Smooth muscle cell of the brain vasculature (primary cell): ENCODE measurements around the gene PPFIA2.

Experiments
- DNase-seq: peaks from one replicate; pipeline ENCODE4 v3.0.0-alpha.2; 2012; ENCODE audit warnings: low read depth, low spot score

PPFIA2 gene

DNA sequence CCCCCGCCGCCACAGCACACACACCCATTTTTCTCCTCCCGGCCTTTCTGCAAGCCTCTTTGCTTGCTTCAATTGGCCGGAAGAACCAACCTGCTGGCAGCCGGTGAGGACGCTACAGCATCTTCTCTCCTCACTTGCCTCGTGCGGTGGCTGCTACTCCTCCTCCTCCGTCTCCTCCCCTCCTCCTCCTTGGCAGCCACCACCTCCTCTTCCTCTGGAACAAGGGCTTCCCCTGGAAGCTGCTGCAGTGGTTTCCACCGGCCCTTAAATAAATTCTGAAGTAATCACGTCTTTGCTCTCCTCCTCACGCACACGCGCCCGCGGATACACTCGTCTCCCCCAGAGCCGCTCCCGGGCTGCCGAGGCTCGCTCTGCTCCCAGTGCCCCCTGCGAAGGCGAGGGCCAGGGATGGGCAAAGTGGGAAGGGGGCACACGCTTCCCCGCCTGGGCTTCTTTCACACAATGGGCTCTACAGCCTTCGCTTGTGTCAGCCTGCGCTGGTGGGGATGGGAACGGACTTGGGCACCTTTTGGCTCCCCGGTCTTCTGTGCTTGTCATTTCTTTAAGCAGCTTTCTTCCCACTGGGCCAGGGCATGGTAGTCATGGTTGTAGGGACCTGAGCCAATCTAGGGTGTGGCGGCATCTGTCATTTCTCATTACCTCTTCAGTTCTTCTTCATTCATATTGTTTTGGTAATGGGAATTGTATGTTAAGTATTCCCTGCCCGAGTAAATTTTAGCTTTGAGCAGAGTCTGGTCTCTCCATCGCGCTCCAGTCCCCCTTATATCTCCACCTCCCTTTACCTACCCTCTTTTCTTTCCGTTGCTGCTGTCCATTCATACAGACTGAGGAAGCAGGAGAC, at the start of gene PPFIA2:
TSS of gene PPFIA2 (minus strand) at position 161 of the 862 bp plus-strand sequence.
- DNase-seq = no peak

DNA sequence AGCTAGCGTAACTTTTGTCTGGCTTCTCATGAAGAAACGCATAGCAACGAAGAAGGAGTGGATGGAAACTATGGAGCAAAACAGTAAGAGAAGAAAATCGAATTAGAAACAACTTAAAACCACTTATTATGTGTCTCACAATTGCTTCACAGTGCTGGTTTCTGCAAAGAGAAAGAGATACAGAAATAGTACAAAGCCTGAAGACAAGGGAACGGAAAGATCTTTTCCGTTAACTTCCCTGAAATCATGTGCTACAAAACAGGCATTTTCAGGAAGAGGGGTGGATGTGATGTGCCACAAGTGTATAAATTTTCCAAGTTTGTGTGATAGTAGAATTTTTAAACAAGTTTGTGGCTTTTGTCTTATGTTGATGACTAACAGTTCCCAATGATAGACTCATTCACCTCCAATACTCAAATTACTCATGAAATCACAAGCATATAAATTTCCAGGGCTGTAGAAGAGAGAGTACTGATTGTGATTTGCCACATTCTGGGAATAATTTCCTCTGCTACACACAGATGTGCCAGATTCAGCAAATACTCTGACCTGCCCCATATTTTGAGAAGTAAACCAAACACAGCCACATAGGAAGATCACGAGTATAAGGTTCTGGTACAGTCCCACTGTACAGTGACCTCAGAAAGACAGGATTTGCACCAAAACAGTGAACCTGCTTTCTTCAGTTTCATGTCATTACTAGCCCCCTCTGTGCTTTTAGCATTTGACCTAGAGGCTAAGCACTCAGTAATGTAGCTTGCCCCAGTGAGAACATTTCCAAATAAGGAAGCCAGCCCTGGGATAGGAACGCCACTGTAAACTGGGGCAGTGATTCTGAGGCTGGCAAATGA, 41.4 kb upstream of the PPFIA2 start:
- DNase-seq = no peak

DNA sequence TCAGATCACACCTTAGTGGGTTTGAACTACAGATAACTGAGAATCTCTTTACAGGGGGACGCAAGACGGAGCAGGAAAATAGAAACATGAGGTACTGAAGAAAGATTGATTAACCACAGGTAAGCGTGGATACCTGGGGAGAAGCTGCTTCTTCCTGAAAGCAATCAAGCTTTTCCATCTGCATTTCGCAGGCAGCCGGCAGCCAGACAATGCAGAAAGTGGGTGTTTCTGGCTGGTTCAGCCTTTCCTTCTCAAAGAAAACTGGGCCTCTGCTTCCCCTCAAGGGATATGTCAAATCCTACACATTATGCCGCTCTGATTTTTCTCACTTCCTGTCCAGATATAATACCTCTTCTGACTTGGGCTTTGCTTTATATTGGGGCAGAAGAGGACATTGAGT, 39.1 kb upstream of the PPFIA2 start:
- no peak for DNase-seq

DNA sequence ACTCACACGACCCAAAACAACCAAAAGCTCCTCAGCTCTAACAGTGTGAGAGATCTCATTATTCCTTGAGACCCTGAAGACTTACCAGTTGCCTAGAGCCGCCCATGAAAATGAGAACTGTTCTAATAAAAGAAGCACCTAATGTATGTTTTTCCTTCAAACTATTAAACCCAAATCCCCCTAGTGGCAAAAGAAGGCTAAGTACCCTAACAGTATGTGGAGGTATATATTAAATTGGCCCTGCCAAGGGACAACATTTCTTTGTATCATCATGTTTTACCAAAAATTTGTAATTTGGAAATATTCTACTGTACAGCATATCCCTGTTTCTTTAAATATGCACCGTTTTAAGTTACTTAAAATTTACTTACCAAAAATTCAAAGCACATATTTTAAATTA, 38.0 kb upstream of the PPFIA2 start:
- no peak for DNase-seq

DNA sequence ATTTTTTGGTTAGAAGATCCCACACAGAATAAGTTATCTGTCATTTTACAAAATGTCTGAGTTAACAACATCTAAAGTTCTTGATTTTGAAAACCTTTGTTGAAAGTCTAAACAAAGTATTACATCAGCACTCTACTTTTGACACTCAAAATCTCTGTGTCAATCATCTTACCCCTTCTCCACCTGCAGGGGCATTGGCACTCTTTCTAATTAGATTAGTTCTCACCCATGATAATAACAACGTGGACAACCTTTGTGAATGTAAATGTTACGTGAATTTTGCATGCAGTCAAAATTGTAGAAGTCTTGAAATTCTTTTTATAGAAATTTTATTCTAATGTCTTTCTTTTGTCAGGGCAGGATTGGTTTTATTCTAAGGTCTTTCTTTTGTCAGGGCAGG, 33.5 kb upstream of the PPFIA2 start:
- no peak for DNase-seq

DNA sequence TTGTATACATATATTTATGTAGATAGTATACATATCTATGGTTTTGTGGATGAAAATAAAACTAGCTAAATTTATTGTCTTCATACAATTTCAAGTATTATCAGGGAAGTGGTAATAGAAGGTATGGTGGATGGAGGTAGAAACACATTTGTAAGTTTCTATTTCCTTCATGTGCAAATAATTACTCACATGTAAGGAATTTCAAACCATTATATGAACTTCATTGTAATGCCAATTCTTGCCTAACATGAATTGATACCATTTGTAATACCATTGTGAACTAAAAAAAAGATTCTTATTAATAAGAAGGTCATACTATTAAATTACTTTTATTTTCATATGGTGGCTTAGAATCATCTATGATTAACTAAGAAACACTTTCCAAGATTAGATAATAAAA, 20.1 kb upstream of the PPFIA2 start:
- DNase-seq = no peak

DNA sequence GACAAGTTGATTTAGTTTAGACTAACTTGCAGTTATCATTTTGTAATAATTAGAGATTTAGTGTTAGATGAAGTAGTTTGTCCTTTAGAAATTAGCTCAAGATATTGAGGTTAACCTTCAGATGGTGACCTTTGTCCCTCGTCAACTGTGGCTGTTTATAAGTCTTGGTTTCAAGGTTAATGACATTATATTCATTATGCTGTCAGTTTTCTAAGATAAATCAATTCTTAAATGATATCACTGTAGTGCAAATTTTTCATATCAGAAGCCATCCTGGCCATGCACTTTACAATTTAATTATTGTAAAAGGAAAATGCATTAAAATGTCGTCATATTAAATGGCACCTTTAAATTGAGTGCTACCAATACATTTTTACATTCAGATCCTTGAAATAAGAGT, 19.6 kb upstream of the PPFIA2 start:
- no peak for DNase-seq

DNA sequence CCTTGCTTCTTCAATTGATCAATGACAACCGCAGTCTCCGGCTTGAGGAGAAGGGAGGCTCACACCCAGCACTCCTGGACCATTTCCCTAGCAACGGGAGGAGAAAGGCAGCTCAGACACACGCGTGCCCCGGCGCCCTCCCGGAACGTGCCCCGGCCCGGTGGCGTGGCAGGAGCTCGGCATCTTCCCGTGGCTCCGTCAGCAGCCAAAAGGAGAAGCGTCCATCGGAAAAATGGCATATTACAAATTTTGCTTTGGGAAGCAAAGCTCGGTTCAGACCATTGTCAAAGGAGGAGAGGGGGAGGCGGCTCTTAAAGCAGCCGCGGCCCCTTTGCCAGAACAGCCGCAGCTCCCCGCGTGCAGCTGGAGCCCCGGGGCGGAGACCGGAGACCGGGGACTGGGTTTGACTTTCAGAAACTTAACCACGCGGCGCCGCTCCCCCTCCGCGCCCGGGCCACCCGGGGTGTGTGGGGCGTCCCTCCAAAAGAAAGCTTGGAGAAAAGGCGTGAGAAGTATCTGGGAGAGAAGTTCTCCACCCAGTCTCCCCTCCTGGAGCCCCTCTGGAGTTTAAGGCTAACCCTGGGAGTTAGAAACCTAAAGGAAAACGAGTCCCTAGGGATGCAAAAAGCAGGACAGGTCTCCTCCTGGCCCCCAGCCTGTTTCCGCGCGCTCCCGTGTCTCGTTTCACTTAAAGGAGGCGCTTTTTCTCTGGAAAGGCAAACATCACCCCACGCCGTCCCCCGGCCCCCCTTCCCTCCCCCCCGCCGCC, 545 bp downstream of the PPFIA2 start:
- no peak for DNase-seq

DNA sequence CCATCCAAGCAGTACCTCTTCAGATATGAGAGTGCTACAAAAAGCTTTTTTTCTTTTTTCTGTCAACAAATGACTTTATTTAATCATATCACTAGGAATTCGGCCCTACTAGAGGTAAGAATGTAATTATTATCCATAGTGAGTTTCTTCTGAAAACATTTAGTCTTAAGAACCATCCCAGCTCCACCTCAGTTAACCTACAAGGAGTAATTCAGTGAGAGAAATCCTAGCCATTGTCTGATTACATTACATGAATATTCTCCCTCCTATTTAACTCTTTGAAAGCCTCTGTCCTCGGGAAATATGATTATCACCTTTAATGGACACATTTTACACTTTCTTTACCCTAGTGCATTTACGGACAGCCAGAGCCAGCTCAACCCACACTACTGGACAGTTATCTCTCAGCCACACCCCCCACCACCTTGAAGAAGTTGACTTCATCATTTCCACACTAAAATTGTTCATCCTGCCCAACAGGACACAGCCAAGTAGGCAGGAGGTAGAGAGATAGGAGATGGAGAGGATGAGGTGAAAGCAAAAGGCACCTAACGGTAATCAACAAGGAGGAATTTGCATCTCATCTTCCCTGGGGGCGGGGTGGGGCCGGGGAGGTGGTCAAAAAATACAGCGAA, 1.3 kb downstream of the PPFIA2 start:
- no peak for DNase-seq

DNA sequence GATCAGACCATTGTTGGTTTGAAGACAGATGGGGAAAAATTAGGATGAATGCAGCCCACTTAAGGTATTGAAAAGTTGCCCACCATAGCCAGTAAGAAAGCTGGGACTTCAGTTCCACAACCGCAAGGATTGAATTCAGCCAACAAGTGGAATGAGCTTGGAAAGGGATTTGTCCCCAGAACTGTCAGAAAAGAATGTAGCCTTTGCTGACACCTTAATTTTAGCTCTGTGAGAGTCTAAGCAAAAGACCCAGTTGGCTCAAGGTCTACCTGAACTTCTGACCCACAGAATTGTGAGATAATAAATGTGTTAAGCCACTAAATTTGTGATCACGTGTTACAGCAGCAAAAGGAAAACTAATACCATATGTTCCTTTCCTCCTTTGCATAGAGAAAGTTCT, 29.4 kb downstream of the PPFIA2 start:
- no peak for DNase-seq

DNA sequence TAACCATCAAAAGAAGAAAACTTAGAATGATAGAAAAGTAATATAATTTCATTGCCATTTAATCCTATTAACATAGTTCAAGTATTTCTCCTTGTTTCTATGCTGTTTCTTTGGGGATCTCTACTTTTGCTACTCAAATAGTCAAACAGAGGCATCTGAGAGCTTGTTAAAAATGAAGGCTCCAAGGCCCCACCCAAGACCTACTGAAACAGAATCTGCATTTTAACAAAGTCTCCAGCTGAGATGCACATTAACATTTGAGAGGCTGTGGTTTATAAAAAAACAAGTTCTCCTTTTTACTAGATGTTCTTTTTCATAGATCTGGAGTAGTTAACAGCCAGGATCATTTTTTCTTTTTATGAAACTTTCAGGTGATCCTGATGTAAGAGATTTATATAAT, 31.8 kb downstream of the PPFIA2 start:
- DNase-seq = no peak

DNA sequence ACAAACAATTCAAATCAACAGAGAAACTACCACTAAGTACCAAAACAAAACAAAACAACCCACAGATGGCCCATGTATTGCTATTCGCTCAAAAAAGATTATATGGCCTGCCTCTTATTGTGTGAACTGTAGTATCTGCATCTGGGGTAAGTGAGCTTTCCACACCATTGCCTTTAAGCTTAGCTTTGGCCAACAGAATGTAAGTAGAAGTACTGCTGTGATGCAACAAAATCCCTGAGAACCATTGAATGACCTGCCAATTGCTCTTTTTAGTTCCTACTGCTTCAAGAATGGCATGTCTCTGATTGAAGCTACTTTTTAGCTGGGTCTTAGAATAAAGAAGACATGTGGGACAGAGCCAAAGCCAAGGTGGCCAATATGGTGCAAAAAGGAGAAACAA, 32.5 kb downstream of the PPFIA2 start:
- DNase-seq = no peak

DNA sequence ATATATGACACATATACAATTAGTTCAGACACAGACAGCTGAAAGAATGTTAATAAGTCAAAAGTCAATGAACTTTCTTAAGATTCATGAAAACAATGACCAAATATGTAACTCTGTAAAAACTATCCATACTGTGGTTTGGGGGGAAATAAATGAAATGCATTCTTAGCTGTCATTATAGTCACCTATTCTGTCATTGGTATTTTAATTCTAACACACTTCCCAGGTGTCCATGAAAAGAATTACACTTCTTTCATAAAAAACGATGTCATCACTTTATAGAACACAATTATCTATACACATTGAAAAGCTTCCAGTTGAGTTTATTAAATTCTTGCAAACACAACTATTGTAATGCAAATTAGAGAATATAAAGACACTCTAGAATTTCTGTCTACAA, 35.8 kb downstream of the PPFIA2 start:
- no peak for DNase-seq

DNA sequence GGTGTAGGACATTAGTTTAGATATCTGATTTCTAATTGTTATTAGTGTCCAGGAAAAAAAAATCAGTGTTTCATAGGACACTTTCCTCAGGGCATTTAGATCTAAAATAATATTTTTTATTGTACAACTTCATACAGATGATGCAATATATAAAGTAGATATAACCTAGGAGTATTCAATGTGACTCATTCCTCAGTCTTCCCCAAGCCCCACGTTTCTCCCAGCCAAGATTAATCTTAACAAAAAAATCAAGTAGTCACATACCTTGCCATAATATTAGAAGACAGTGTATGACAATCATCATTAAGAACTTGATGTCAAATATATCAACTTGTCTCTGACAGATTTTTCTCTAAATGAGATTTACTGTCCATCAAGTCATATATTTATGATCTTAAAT, 37.1 kb downstream of the PPFIA2 start:
- DNase-seq = no peak

DNA sequence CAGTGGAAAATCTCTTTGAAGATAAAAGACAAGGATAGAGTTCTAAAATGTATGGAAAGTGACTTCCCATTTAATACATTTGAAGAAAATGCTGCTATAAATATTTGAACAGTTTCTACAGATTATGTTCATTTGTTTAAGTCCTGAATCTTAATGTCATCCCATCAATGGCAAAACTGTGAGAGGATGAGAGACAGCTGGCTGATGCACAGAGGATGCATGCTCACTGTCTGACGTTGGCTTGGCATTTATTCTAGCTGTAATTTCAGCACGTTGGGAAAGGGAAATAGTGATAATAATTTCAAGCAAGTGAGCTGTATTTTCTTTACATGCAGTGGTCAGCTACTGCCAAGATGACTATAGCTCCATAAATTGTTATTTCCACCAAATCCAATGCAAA, 40.5 kb downstream of the PPFIA2 start:
- no peak for DNase-seq

DNA sequence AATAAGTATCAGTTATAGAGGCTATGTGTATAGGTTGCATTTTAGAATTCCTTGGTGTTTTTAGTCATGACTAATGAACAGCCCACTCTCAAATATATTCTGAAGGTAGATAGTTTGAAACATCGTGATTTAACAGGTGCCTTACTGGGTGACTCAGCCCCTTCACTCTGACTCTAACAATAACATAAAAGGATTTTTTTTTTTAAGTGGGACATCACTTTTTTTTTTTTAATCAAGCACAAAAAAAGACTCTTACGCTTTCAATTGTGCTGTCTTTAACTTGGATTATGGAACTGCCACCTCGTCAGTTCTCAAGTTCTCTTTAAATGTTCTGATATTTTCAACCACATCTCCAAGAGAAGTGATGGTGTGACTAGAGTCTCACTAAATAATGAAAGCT, 46.6 kb downstream of the PPFIA2 start:
- no peak for DNase-seq

DNA sequence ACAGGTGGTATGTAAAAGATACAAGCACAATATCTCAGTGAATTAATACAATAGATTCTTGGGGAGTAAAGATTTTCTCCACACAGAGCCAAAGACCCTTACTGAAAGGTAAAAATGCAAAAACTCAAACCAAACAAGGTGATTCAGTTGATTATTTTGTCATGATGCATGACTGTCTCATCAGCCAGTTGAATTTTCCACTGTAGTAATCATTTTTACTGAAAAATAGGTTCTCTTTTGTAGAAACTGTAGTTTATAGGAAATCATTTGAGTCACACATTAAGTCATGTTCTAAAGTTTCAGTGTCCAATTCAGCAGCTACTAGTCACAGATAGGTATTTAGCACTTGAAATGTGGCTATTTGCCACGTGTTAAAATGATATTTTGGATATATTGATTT, 53.6 kb downstream of the PPFIA2 start:
- DNase-seq = no peak

DNA sequence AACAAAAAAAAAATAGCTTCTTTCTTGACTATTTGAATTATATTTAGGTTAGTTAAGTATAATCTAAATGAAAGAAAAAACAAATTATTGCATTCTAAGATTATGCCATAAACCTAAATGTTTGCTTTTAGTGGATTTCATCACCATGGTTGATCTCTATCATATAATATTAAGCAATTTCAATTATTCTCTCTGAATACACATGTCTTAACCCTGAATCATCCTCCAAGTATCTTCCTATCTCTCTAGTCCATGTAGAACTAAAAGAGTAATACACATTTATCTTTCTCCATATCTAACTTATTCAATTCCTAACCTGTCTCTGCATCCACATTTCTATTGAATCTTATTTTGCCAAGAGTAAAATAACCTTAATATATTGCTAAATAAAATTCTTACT, 59.6 kb downstream of the PPFIA2 start:
- DNase-seq = no peak

DNA sequence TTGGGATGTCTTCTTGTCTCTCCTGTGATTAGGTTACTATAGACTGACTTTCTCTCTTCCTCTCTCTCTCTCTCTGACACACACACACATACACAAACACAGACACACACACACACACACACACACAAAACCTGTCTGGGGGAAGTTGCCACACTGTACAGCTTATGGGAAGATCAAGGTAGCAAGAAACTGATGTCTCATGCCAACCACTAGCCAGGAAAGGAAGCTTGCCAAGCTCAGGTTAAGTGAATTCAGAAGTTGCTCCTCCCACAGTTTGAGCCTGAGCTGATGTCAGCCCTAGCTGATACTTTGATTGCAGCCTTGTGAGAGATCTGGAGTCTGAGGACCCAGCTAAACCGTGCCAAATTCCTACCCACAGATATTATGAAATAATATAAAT, 67.1 kb downstream of the PPFIA2 start:
- DNase-seq = no peak

DNA sequence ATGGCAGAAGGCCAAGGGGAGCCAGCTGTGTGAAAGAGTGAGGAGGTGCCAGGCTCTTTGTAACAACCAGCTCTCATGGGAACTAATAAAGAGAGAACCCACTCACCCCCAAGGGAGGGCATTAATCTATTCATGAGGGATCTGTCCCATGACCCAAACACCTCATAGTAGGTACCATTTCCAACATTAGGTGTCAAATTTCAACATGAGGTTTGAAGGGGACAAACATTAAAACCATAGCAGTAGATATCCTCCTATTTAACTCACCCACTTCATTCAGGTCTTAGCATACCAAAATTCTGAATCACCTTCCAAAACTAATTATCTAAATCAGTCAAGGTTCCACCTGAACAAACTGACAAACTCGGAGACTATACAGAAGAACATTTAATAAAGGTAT, 75.3 kb downstream of the PPFIA2 start:
- DNase-seq = no peak

DNA sequence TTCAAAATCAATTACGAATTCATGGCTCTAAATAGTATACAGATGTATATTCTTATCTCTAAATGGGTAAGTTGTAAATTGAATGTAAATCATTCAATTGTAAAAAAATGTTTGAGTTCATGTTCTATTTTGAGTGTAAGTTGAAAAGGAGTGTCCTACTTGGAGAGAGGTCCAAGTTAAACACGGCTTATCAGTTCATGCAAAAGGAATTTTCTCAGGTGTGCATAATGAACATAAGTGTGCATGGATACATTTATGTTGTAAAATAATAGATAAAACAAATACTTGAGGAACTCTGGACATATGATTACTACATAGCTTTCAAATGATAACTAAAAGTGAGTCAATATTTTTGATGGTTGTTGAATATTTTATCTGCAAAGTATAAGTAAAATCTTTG, 79.5 kb downstream of the PPFIA2 start:
- no peak for DNase-seq

DNA sequence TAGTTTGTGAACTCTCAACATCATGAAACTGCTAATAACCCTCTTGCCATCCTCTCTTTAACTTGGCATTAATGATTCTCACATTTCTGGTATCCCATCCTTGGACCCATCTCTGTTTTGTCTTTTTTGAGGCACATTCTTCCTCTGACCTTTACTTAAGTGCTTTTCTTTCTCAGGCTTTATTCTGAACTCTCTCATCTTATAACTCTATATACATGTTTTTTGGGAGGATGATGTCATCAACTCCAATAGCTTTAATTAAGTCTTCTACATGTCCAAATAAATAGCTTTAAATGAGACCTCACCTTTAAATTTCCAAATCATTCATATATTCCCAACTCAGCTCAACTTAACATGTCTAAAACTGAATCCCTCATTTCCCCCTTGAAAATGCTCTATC, 88.4 kb downstream of the PPFIA2 start:
- DNase-seq = no peak
